HL-60 (cell line): ENCODE measurements around the gene CLDN34.

Source experiments
- DNase-seq, 2 experiments: peaks; one replicate each; pipeline ENCODE4 v3.0.0-alpha.2; 2010 to 2020; ENCODE audit warnings: low read depth in 1 of 2, low spot score in 1 of 2
- H3K27ac ChIP-seq: fragments of 250-450 bp; sonication (Bioruptor Pico); replicated peaks from 2 replicates; pipeline ENCODE4 v1.5.1; 2020; ENCODE audit warnings: mild to moderate bottlenecking, moderate library complexity
- H3K27me3 ChIP-seq: fragments of 250-450 bp; sonication (Bioruptor Pico); 2 replicates; pipeline ENCODE4 v1.5.1; 2021; ENCODE audit warnings: mild to moderate bottlenecking, moderate library complexity; ENCODE audit not compliant: insufficient read depth, poor library complexity, severe bottlenecking
- H3K4me3 ChIP-seq: replicated peaks from 2 replicates; pipeline ENCODE4 v1.5.1; 2011; ENCODE audit warnings: mild to moderate bottlenecking, control low read depth, low read length; ENCODE audit not compliant: insufficient read depth
- GABPA ChIP-seq: IDR thresholded peaks from 2 replicates; pipeline ENCODE4 v1.6.1; 2012; ENCODE audit warnings: low read depth
- POLR2AphosphoS5 ChIP-seq: IDR thresholded peaks from 2 replicates; pipeline ENCODE4 v1.6.1; 2012; ENCODE audit warnings: low read depth
- SPI1 ChIP-seq: IDR thresholded peaks from 2 replicates; pipeline ENCODE4 v1.6.1; 2012; ENCODE audit warnings: low read depth, mild to moderate bottlenecking, borderline replicate concordance
- TF ChIP-seq, protein P1 (sequence below): IDR thresholded peaks from 2 replicates; pipeline ENCODE4 v1.6.1; 2012; ENCODE audit warnings: low read depth; ENCODE audit not compliant: insufficient replicate concordance
- TF ChIP-seq, protein P2 (sequence below): IDR thresholded peaks from one replicate; pipeline ENCODE4 v1.5.1; 2011; ENCODE audit warnings: low read length, control low read depth, inconsistent platforms; ENCODE audit not compliant: insufficient read depth

Gene CLDN34

DNA sequence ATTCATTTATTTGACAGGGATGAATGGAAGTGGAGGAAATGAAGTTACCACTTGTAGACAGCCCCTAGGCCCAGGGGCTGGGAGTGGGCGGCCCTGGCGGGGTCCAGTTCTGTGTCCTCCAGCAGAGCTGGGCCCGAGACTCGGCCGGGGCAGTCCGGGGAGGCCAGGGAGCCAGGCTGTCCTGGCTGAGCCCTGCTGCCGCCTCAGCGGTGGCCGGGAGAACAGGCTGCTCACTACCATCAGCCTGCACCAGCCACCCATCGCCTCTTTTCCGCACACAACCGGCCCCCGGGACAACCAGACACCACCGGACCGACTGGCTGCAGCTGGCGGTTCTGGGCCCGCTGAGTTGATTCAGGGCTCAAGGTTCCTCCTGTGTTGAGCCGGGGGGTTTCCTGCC lies 25.6 kb downstream of the CLDN34 start:
- no peak overlapping the region for H3K27ac ChIP-seq
- TF ChIP-seq, protein P1, sequence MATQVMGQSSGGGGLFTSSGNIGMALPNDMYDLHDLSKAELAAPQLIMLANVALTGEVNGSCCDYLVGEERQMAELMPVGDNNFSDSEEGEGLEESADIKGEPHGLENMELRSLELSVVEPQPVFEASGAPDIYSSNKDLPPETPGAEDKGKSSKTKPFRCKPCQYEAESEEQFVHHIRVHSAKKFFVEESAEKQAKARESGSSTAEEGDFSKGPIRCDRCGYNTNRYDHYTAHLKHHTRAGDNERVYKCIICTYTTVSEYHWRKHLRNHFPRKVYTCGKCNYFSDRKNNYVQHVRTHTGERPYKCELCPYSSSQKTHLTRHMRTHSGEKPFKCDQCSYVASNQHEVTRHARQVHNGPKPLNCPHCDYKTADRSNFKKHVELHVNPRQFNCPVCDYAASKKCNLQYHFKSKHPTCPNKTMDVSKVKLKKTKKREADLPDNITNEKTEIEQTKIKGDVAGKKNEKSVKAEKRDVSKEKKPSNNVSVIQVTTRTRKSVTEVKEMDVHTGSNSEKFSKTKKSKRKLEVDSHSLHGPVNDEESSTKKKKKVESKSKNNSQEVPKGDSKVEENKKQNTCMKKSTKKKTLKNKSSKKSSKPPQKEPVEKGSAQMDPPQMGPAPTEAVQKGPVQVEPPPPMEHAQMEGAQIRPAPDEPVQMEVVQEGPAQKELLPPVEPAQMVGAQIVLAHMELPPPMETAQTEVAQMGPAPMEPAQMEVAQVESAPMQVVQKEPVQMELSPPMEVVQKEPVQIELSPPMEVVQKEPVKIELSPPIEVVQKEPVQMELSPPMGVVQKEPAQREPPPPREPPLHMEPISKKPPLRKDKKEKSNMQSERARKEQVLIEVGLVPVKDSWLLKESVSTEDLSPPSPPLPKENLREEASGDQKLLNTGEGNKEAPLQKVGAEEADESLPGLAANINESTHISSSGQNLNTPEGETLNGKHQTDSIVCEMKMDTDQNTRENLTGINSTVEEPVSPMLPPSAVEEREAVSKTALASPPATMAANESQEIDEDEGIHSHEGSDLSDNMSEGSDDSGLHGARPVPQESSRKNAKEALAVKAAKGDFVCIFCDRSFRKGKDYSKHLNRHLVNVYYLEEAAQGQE = no peak
- TF ChIP-seq GABPA = no peak
- no peak for TF ChIP-seq SPI1
- TF ChIP-seq, protein P2, sequence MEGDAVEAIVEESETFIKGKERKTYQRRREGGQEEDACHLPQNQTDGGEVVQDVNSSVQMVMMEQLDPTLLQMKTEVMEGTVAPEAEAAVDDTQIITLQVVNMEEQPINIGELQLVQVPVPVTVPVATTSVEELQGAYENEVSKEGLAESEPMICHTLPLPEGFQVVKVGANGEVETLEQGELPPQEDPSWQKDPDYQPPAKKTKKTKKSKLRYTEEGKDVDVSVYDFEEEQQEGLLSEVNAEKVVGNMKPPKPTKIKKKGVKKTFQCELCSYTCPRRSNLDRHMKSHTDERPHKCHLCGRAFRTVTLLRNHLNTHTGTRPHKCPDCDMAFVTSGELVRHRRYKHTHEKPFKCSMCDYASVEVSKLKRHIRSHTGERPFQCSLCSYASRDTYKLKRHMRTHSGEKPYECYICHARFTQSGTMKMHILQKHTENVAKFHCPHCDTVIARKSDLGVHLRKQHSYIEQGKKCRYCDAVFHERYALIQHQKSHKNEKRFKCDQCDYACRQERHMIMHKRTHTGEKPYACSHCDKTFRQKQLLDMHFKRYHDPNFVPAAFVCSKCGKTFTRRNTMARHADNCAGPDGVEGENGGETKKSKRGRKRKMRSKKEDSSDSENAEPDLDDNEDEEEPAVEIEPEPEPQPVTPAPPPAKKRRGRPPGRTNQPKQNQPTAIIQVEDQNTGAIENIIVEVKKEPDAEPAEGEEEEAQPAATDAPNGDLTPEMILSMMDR = no peak
- no peak for TF ChIP-seq POLR2AphosphoS5
- no peak for DNase-seq
- no peaks in the 10 kb centered on the region for H3K27me3 ChIP-seq
- no peak overlapping the region for H3K4me3 ChIP-seq

- peak; percentile 27 to 70 for DNase-seq
- H3K4me3 ChIP-seq = no peak overlapping the region
- no peaks in the 10 kb centered on the region for H3K27me3 ChIP-seq
- TF ChIP-seq GABPA (no peak), POLR2AphosphoS5 (no peak)
- TF ChIP-seq, protein P2 = peak; percentile 43
- no peak overlapping the region for H3K27ac ChIP-seq
Measured at GRCh38 chrX:9995855-9996339, 28.7 kb downstream of the CLDN34 start.

- no peak for DNase-seq
- Histone ChIP-seq H3K4me3 (no peak overlapping the region), H3K27me3 (no peaks in the 10 kb centered on the region), H3K27ac (no peak overlapping the region)
- TF ChIP-seq, protein P1 = no peak
- no peak for TF ChIP-seq GABPA
- TF ChIP-seq POLR2AphosphoS5 = no peak
- TF ChIP-seq, protein P2 = no peak
- TF ChIP-seq SPI1 = no peak
Measured at GRCh38 chrX:9997041-9997440, 29.9 kb downstream of the CLDN34 start.

DNA sequence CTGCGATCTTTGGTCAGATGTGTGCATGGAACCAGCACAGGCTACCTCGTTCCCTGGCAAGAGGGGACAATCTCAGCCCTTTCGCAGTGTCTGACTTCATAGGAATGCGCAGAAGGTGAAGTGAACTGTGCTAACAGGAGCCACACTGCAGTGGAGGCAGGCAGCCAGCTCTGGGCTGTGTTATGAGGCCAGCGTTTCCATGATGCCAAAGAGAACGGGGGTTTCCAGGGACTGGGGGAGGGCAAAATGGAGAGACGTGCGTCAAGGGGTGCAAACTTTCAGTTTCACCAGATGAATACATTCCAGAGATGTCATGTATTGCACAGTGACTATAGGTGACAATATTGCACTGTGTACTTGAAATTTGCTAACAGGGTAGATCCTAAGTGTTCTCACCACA lies 30.4 kb downstream of the CLDN34 start:
- Histone ChIP-seq H3K27me3 (no peaks in the 10 kb centered on the region), H3K4me3 (no peak overlapping the region), H3K27ac (no peak overlapping the region)
- DNase-seq = no peak
- TF ChIP-seq SPI1 = no peak
- TF ChIP-seq, protein P1 = no peak
- no peak for TF ChIP-seq POLR2AphosphoS5
- TF ChIP-seq, protein P2 = no peak
- TF ChIP-seq GABPA = no peak
